Measurements from ENCODE around the gene KCNG4.

DNA sequence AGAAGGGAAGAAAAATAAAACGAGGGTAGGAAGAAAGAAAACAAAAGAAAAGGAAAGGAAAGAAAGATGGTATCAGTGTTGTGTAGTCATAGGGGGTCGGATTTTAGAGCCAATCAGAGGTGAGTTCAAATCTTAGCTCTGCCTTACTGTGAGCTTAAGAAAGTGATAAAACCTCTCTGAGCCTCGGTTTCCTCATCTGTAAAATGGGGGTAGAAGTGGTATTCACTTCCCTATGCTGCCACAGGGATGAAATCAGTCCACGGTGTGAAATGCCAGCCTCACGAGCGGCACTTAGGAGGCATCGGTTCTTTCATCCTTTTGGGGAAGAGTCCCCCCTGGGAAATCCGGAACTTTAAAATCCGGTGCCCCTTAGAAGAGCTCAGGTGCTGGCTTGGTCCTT is 6.1 kb downstream of the KCNG4 start:
- TF ChIP-seq, protein P1, sequence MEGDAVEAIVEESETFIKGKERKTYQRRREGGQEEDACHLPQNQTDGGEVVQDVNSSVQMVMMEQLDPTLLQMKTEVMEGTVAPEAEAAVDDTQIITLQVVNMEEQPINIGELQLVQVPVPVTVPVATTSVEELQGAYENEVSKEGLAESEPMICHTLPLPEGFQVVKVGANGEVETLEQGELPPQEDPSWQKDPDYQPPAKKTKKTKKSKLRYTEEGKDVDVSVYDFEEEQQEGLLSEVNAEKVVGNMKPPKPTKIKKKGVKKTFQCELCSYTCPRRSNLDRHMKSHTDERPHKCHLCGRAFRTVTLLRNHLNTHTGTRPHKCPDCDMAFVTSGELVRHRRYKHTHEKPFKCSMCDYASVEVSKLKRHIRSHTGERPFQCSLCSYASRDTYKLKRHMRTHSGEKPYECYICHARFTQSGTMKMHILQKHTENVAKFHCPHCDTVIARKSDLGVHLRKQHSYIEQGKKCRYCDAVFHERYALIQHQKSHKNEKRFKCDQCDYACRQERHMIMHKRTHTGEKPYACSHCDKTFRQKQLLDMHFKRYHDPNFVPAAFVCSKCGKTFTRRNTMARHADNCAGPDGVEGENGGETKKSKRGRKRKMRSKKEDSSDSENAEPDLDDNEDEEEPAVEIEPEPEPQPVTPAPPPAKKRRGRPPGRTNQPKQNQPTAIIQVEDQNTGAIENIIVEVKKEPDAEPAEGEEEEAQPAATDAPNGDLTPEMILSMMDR (IDR thresholded peaks at IDR 0.05; ENCODE audit: poor library complexity, severe bottlenecking): no peak
- TF ChIP-seq POLR2AphosphoS5 (IDR thresholded peaks at IDR 0.05) (no peak), EZH2 (IDR thresholded peaks at IDR 0.05; ENCODE audit: borderline replicate concordance, insufficient read depth, low read length, poor library complexity, severe bottlenecking) (no peak), MXI1 (conservative IDR thresholded peaks at IDR 0.05; ENCODE audit: poor library complexity, severe bottlenecking) (no peak), TAF1 (IDR thresholded peaks at IDR 0.05; ENCODE audit: low read depth) (no peak), EP300 (conservative IDR thresholded peaks at IDR 0.05; ENCODE audit: poor library complexity, severe bottlenecking) (no peak), SMC3 (conservative IDR thresholded peaks at IDR 0.05; ENCODE audit: poor library complexity) (no peak), RAD21 (conservative IDR thresholded peaks at IDR 0.05) (no peak)
- TF ChIP-seq, protein P2, sequence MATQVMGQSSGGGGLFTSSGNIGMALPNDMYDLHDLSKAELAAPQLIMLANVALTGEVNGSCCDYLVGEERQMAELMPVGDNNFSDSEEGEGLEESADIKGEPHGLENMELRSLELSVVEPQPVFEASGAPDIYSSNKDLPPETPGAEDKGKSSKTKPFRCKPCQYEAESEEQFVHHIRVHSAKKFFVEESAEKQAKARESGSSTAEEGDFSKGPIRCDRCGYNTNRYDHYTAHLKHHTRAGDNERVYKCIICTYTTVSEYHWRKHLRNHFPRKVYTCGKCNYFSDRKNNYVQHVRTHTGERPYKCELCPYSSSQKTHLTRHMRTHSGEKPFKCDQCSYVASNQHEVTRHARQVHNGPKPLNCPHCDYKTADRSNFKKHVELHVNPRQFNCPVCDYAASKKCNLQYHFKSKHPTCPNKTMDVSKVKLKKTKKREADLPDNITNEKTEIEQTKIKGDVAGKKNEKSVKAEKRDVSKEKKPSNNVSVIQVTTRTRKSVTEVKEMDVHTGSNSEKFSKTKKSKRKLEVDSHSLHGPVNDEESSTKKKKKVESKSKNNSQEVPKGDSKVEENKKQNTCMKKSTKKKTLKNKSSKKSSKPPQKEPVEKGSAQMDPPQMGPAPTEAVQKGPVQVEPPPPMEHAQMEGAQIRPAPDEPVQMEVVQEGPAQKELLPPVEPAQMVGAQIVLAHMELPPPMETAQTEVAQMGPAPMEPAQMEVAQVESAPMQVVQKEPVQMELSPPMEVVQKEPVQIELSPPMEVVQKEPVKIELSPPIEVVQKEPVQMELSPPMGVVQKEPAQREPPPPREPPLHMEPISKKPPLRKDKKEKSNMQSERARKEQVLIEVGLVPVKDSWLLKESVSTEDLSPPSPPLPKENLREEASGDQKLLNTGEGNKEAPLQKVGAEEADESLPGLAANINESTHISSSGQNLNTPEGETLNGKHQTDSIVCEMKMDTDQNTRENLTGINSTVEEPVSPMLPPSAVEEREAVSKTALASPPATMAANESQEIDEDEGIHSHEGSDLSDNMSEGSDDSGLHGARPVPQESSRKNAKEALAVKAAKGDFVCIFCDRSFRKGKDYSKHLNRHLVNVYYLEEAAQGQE (IDR thresholded peaks at IDR 0.05; ENCODE audit: borderline replicate concordance): no peak

All from neural cell (in vitro differentiated cells).